T-helper 1 cell (primary cell): Measurements from ENCODE around the gene BRICD5.
A peak's percentile ranks its signal among the peaks of the same experiment; 100 is the strongest.

Source experiments
- DNase-seq, 5 donors: peaks; one replicate each; pipeline ENCODE4 v3.0.0-alpha.2; 2012 to 2020

Gene BRICD5

GRCh38 chr16:2179107-2179501, 31.6 kb downstream of the BRICD5 start:
- no peak for DNase-seq

- peak in 2 of 5 donors; percentile 34 to 44 for DNase-seq
Observed at GRCh38 chr16:2178321-2179106, 32.1 kb downstream of the BRICD5 start.

- no peak for DNase-seq
Observed at GRCh38 chr16:2177561-2177960, 33.1 kb downstream of the BRICD5 start.

- DNase-seq = no peak
Observed at GRCh38 chr16:2177101-2177500, 33.6 kb downstream of the BRICD5 start.

GRCh38 chr16:2176047-2176446, 34.6 kb downstream of the BRICD5 start:
- DNase-seq = no peak

GRCh38 chr16:2175454-2175853, 35.2 kb downstream of the BRICD5 start:
- no peak for DNase-seq

- DNase-seq = no peak
Observed at GRCh38 chr16:2174396-2175131, 36.1 kb downstream of the BRICD5 start.

GRCh38 chr16:2173916-2174315, 36.7 kb downstream of the BRICD5 start:
- no peak for DNase-seq

- DNase-seq = no peak
Observed at GRCh38 chr16:2173366-2173765, 37.3 kb downstream of the BRICD5 start.

- no peak for DNase-seq
Observed at GRCh38 chr16:2172688-2173335, 37.9 kb downstream of the BRICD5 start.

- no peak for DNase-seq
Observed at GRCh38 chr16:2171601-2172178, 39.0 kb downstream of the BRICD5 start.

GRCh38 chr16:2170587-2171435, 39.9 kb downstream of the BRICD5 start:
- DNase-seq = no peak

- no peak for DNase-seq
Observed at GRCh38 chr16:2170080-2170479, 40.6 kb downstream of the BRICD5 start.

- no peak for DNase-seq
Observed at GRCh38 chr16:2167068-2167638, 43.5 kb downstream of the BRICD5 start.

- DNase-seq = no peak
Observed at GRCh38 chr16:2166263-2167067, 44.2 kb downstream of the BRICD5 start.

GRCh38 chr16:2165861-2166260, 44.8 kb downstream of the BRICD5 start:
- no peak for DNase-seq

- peak in 2 of 5 donors; percentile 30 to 35 for DNase-seq
Observed at GRCh38 chr16:2163211-2163881, 47.3 kb downstream of the BRICD5 start.

GRCh38 chr16:2162676-2163118, 48.0 kb downstream of the BRICD5 start:
- DNase-seq = no peak

- no peak for DNase-seq
Observed at GRCh38 chr16:2161911-2162310, 48.8 kb downstream of the BRICD5 start.

GRCh38 chr16:2160915-2161551, 49.6 kb downstream of the BRICD5 start:
- no peak for DNase-seq
